Type B pancreatic cell (in vitro differentiated cells): ENCODE measurements around the gene FAM228B. TPM values are rescaled to one million over a fixed set of nuclear protein-coding genes. Genes with fewer than 3 reads are reported as not detected.

Experiments
- DNase-seq: peaks from one replicate; pipeline ENCODE4 v3.0.0; 2021; ENCODE audit warnings: mixed read lengths; ENCODE audit not compliant: unreplicated experiment; ENCODE audit errors: extremely low spot score
- H3K27ac Mint-ChIP-seq: 2 replicates; pipeline ENCODE4 v1.8.0; 2021; ENCODE audit warnings: mild to moderate bottlenecking, mixed read lengths
- H3K27me3 Mint-ChIP-seq: 2 replicates; pipeline ENCODE4 v1.8.0; 2021; ENCODE audit warnings: mixed read lengths
- H3K36me3 Mint-ChIP-seq: 2 replicates; pipeline ENCODE4 v1.8.0; 2021; ENCODE audit warnings: mixed read lengths
- H3K4me1 Mint-ChIP-seq: one replicate; pipeline ENCODE4 v1.8.0; 2021; ENCODE audit warnings: mixed read lengths; ENCODE audit not compliant: unreplicated experiment
- H3K4me3 Mint-ChIP-seq: 2 replicates; pipeline ENCODE4 v1.8.0; 2021; ENCODE audit warnings: mild to moderate bottlenecking, mixed read lengths
- H3K9me3 Mint-ChIP-seq: 2 replicates; pipeline ENCODE4 v1.8.0; 2021; ENCODE audit warnings: mixed read lengths
- CTCF ChIP-seq: fragments of 200-600 bp; sonication (generic); conservative IDR thresholded peaks from 2 replicates; pipeline ENCODE4 v1.5.0; 2021; ENCODE audit warnings: antibody characterized with exemption, mild to moderate bottlenecking
- total RNA-seq: library from RNA; stranded (reverse); gene quantifications from 2 replicates; pipeline ENCODE4 v1.2.1, GENCODE V29; 2021; ENCODE audit warnings: low replicate concordance

FAM228B gene
- total RNA-seq, 1 donor from 2014 or later: 20.4 TPM

DNA sequence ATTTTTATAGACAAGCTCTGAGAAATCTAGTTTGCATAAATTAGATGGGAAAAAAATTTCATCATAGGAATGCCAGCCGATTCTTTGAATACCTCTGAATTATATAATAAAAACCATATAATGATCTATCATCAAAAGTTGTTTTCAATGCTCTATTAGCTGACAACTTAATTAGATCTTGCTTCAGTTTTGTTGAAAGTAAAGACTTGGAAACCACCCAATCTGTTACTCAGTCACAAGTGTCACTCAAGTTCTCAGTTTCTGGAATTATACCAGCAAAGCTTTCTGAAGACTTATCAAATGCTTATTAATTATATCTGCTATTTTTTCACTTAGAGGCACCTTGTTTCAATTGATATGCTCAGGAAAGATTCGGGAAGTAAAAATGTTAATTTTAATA, 21.3 kb upstream of the FAM228B start:
- Mint-ChIP-seq H3K4me3 (no peak overlapping the region), H3K27ac (no peak overlapping the region), H3K9me3 (no peaks in the 10 kb centered on the region), H3K4me1 (no peaks in the 10 kb centered on the region), H3K36me3 (peaks cover 6% of the 10 kb centered on the region), H3K27me3 (no peaks in the 10 kb centered on the region)
- no peak for TF ChIP-seq CTCF
- DNase-seq: no peak

GRCh38 chr2:24102677-24103076, 20.6 kb upstream of the FAM228B start:
- peaks cover 6% of the 10 kb centered on the region for H3K36me3 Mint-ChIP-seq

GRCh38 chr2:24104110-24104650, 19.1 kb upstream of the FAM228B start:
- Mint-ChIP-seq H3K36me3 (peaks cover 6% of the 10 kb centered on the region), H3K4me3 (no peak overlapping the region), H3K4me1 (no peaks in the 10 kb centered on the region), H3K9me3 (peaks cover 9% of the 10 kb centered on the region), H3K27ac (no peak overlapping the region), H3K27me3 (no peaks in the 10 kb centered on the region)
- no peak for DNase-seq
- TF ChIP-seq CTCF: no peak

More at GRCh38 chr2:24102677-24103076, 20.6 kb upstream of the FAM228B start:
- TF ChIP-seq CTCF: no peak
- no peaks in the 10 kb centered on the region for H3K27me3 Mint-ChIP-seq
- H3K27ac Mint-ChIP-seq: no peak overlapping the region
- DNase-seq: no peak
- peaks cover 2% of the 10 kb centered on the region for H3K9me3 Mint-ChIP-seq
- no peak overlapping the region for H3K4me3 Mint-ChIP-seq
- no peaks in the 10 kb centered on the region for H3K4me1 Mint-ChIP-seq

DNA sequence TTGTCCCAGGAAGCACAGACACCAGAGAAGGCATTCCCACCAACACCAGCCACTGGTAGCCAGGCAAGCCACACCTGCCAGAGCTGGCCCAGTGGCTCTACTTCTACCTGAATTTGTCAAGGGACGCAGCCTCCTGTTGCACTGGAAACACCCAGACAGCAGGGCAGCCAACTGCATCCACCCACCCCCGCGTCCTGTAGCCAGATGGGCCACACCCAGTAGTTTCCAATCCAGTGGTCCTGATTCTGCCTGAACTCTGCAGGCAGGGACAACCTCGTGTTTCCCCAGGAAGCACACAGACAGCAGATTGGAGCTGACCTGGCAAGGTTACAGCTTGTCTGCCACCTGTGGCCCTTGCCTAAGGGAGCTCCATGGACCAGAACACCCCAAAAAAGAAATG, 18.4 kb upstream of the FAM228B start:
- Mint-ChIP-seq H3K27me3 (no peaks in the 10 kb centered on the region), H3K9me3 (peaks cover 11% of the 10 kb centered on the region), H3K36me3 (peaks cover 6% of the 10 kb centered on the region), H3K4me1 (no peaks in the 10 kb centered on the region), H3K4me3 (no peak overlapping the region), H3K27ac (no peak overlapping the region)
- DNase-seq: no peak
- TF ChIP-seq CTCF: no peak

- Mint-ChIP-seq H3K9me3 (peaks cover 11% of the 10 kb centered on the region), H3K27ac (no peak overlapping the region), H3K4me1 (no peaks in the 10 kb centered on the region), H3K27me3 (no peaks in the 10 kb centered on the region), H3K4me3 (no peak overlapping the region), H3K36me3 (peaks cover 6% of the 10 kb centered on the region)
- DNase-seq: no peak
- no peak for TF ChIP-seq CTCF
Observed at GRCh38 chr2:24105816-24106215, 17.5 kb upstream of the FAM228B start.

- peaks cover 6% of the 10 kb centered on the region for H3K36me3 Mint-ChIP-seq
- H3K4me1 Mint-ChIP-seq: peaks cover 9% of the 10 kb centered on the region
- H3K27me3 Mint-ChIP-seq: no peaks in the 10 kb centered on the region
- peaks cover 11% of the 10 kb centered on the region for H3K9me3 Mint-ChIP-seq
- no peak overlapping the region for H3K4me3 Mint-ChIP-seq
- no peak for TF ChIP-seq CTCF
- DNase-seq: no peak
- H3K27ac Mint-ChIP-seq: no peak overlapping the region
Observed at GRCh38 chr2:24106786-24107185, 16.5 kb upstream of the FAM228B start.
